K562 (cell line): ENCODE data around the gene DDX5. TPM values are rescaled to one million over a fixed set of nuclear protein-coding genes. Genes with fewer than 3 reads are reported as not detected.

Source experiments
- ATAC-seq: fragments of 200-7000 bp; cut with Tn5 transposase; 3 replicates; pipeline ENCODE4 v1.9.1; 2020; ENCODE audit warnings: moderate library complexity
- BruUV-seq: library from RNA; stranded (reverse); fragments of 400-500 nt; replicated peaks from 2 replicates; lab custom pipeline; 2021; lab: Mats Ljungman, UMichigan
- CTCF ChIA-PET: fragments of 300-600 bp; formaldehyde crosslinking; extraction: SDS; loops from one replicate; lab custom pipeline; 2021; ENCODE audit warnings: low intra/inter-chr PET ratio; lab: Yijun Ruan, JAX
- POLR2A ChIA-PET: fragments of 300-600, 350-650 bp; sonication (Branson Sonifier 250); formaldehyde crosslinking; extraction: SDS; loops from one replicate; lab custom pipeline; 2021; ENCODE audit warnings: antibody characterized with exemption, inconsistent platforms; lab: Yijun Ruan, JAX
- DNase-seq, 4 experiments: peaks; one replicate each; pipeline versions ENCODE4 v3.0.0 to v3.0.0-alpha.2; 2011 to 2018; ENCODE audit warnings: low spot score in 3 of 4, mixed read lengths in 3 of 4; ENCODE audit errors: extremely low read depth in 1 of 4
- FAIRE-seq: peaks from 2 replicates; lab custom pipeline; 2011; peaks lifted over from hg19 to GRCh38; lab: Jason Lieb, UNC
- H2AFZ ChIP-seq: 2 replicates; pipeline ENCODE4 v1.6.0; 2011; ENCODE audit warnings: low read depth, low read length, control low read depth, inconsistent platforms
- H3K27ac ChIP-seq: fragments of 200-600 bp; 3 replicates; pipeline ENCODE4 v1.8.0; 2011; ENCODE audit warnings: low read depth, mild to moderate bottlenecking, control low read depth, inconsistent platforms, low read length, moderate library complexity, mixed read lengths; ENCODE audit errors: extremely low read depth
- H3K27me3 ChIP-seq, 2 experiments: fragments of 300-600 bp in 1 of 2; 2 replicates in 1 of 2; 3 replicates in 1 of 2; pipeline versions ENCODE4 v1.6.0 to v1.8.0; 2011; ENCODE audit warnings: inconsistent platforms in 2 of 2, low read length in 2 of 2, mild to moderate bottlenecking in 1 of 2, mixed read lengths in 1 of 2, moderate library complexity in 1 of 2; ENCODE audit not compliant: control insufficient read depth in 2 of 2, insufficient read depth in 2 of 2
- H3K36me3 ChIP-seq: fragments of 300-600 bp; 3 replicates; pipeline ENCODE4 v1.8.0; 2011; ENCODE audit warnings: mild to moderate bottlenecking, low read length, inconsistent platforms; ENCODE audit not compliant: control insufficient read depth, insufficient read depth
- H3K4me1 ChIP-seq, 2 experiments: fragments of 200-600 bp in 1 of 2; replicated peaks in 1 of 2; 2 replicates in 1 of 2; 3 replicates in 1 of 2; pipeline versions ENCODE4 v1.5.1 to v1.8.0; 2011; ENCODE audit warnings: inconsistent platforms in 2 of 2, low read length in 2 of 2, mild to moderate bottlenecking in 1 of 2, mixed read lengths in 1 of 2, moderate library complexity in 1 of 2; ENCODE audit not compliant: control insufficient read depth in 2 of 2, insufficient read depth in 2 of 2
- H3K4me2 ChIP-seq: 2 replicates; pipeline ENCODE4 v1.6.1; 2011; ENCODE audit warnings: low read length, control low read depth, inconsistent platforms, mixed read lengths; ENCODE audit not compliant: insufficient read depth
- H3K4me3 ChIP-seq: fragments of 200-600 bp; sonication (generic), shearing (Covaris generic); 2 replicates; pipeline ENCODE4 v1.5.1; 2016; ENCODE audit warnings: control low read depth, inconsistent platforms
- H3K79me2 ChIP-seq: fragments of 200-600 bp; 3 replicates; pipeline ENCODE4 v1.8.0; 2011; ENCODE audit warnings: low read length, inconsistent platforms; ENCODE audit not compliant: control insufficient read depth, insufficient read depth
- H3K9ac ChIP-seq, 2 experiments: 2 replicates each; pipeline versions ENCODE4 v1.6.0 to v1.6.1; 2011; ENCODE audit warnings: low read depth in 2 of 2, low read length in 2 of 2, control low read depth in 1 of 2, inconsistent platforms in 1 of 2, mild to moderate bottlenecking in 1 of 2, mixed read lengths in 1 of 2; ENCODE audit not compliant: insufficient read depth in 1 of 2
- H3K9me1 ChIP-seq: one replicate; pipeline ENCODE4 v1.6.0; 2011; ENCODE audit warnings: inconsistent platforms, mild to moderate bottlenecking, low read length, moderate library complexity; ENCODE audit not compliant: control insufficient read depth, insufficient read depth
- H3K9me3 ChIP-seq: replicated peaks from 2 replicates; pipeline ENCODE4 v1.5.1; 2011; ENCODE audit warnings: low read depth, low read length, inconsistent platforms; ENCODE audit not compliant: control insufficient read depth, insufficient read depth
- H4K20me1 ChIP-seq: replicated peaks from 2 replicates; pipeline ENCODE4 v1.6.1; 2011; ENCODE audit warnings: low read length, inconsistent platforms, mixed read lengths; ENCODE audit not compliant: control insufficient read depth, insufficient read depth
- BCOR ChIP-seq: fragments of 450-650 bp; IDR thresholded peaks from 2 replicates; pipeline ENCODE4 v1.6.1; 2016
- HLTF ChIP-seq: fragments of 450-650 bp; IDR thresholded peaks from 2 replicates; pipeline ENCODE4 v1.6.1; 2016
- HNRNPUL1 ChIP-seq: fragments of 200-400 bp; formaldehyde crosslinking; IDR thresholded peaks from 2 replicates; pipeline ENCODE4 v1.6.1; 2017; ENCODE audit warnings: low read length
- ZBTB40 ChIP-seq, 2 experiments: fragments of 450-650 bp in 1 of 2; sonication (generic) in 1 of 2; formaldehyde crosslinking in 1 of 2; IDR thresholded peaks; 2 replicates each; pipeline versions ENCODE4 v1.7.1 to v1.9.0; 2016 to 2022; ENCODE audit warnings: inconsistent platforms in 1 of 2, mild to moderate bottlenecking in 1 of 2, missing genetic modification reagents in 1 of 2
- ZNF655 ChIP-seq: fragments of 250-450 bp; sonication (Bioruptor Pico); IDR thresholded peaks from 2 replicates; pipeline ENCODE4 v1.5.0; 2021
- WGBS: fragments of 100-300 bp; shearing (Covaris generic); methylation state at CpG from one replicate; pipeline ENCODE4 v1.1.6; 2016; ENCODE audit warnings: low coverage, mixed read lengths; ENCODE audit not compliant: insufficient coverage; ENCODE audit errors: missing lambda C conversion rate; 5-methylcytosine and 5-hydroxymethylcytosine counted together
- in situ Hi-C: fragments of 300-500 bp; cut with MboI; formaldehyde crosslinking; loops from 4 replicates; pipeline ENCODE4 v1.15.0; 2018; ENCODE audit warnings: inconsistent platforms, mixed read lengths
- intact Hi-C: fragments of 100-400 bp; cut with micrococcal nuclease; formaldehyde crosslinking; loops from 2 replicates; pipeline ENCODE4 v1.14.2; 2022
- polyA plus RNA-seq, 8 experiments: library from polyadenylated mRNA; depleted of rRNA in 4 of 8; stranded (reverse) in 5 of 8; unstranded in 3 of 8; fragments of >200 nt; fragmentation: Nextera tagmentation in 2 of 8; fragmentation: Illumina TruSeq in 1 of 8; extraction: Ambion mirVana in 2 of 8; extraction: Trizol in 1 of 8; gene quantifications; 2 replicates each; pipeline versions ENCODE4 v1.2.1 to v1.2.3, GENCODE V29; 2011 to 2014; ENCODE audit warnings: inconsistent platforms in 1 of 8, missing spikeins in 1 of 8
- total RNA-seq, 7 experiments: library from RNA; depleted of rRNA in 6 of 7; stranded (reverse); fragments of >200 nt in 6 of 7; fragmentation: Illumina TruSeq in 2 of 7; extraction: Trizol in 2 of 7; gene quantifications; 2 replicates each; pipeline versions ENCODE4 v1.2.1 to v1.2.3, GENCODE V29; 2011 to 2021; ENCODE audit warnings: low replicate concordance in 1 of 7
- TF ChIP-seq, protein P1 (sequence below): fragments of 450-650 bp; IDR thresholded peaks from 2 replicates; pipeline ENCODE4 v1.6.1; 2014; ENCODE audit warnings: low read depth, mild to moderate bottlenecking, moderate library complexity, borderline replicate concordance

The DDX5 gene
- total and polyA plus RNA-seq, 9 of the 15 experiments (the other 6 are each of a cell fraction or from before 2014, with no cell fraction given): 306 to 1,639 (median 604) TPM

GRCh38 chr17:64496348-64496785 lies 9.7 kb downstream of the DDX5 start:
- Histone ChIP-seq H4K20me1 (0 out of 2 replicates have a peak, but pooled peaks cover 8% of the 10 kb centered on the region), H3K9ac (peak overlapping the region; percentile 88 to 96), H2AFZ (peak overlapping the region; percentile 95), H3K27me3 (no peaks in the 10 kb centered on the region), H3K9me1 (no peaks in the 10 kb centered on the region), H3K4me2 (peak overlapping the region; percentile 85), H3K36me3 (peaks cover 71% of the 10 kb centered on the region), H3K79me2 (peaks cover 68% of the 10 kb centered on the region), H3K4me1 (peaks cover 4 to 10% of the 10 kb centered on the region in 2 experiments; a peak in 3 of 5 replicates), H3K4me3 (peak overlapping the region; percentile 69), H3K9me3 (no peaks in the 10 kb centered on the region; the same call in 1 of the 2 replicates), H3K27ac (peak overlapping the region; percentile 90)
- ATAC-seq (peak; percentile 0), DNase-seq (no peak), FAIRE-seq (peak; percentile 67)
- WGBS: under 1% methylated on average over 20 of the region's 20 CpGs
- TF ChIP-seq ZBTB40 (IDR thresholded peaks at IDR 0.05) (no peak), ZBTB40 (CRISPR knock-in tag; IDR thresholded peaks at IDR 0.05) (peak; percentile 8; the same call in 1 of the 2 replicates), HLTF (0 out of 2 replicates have a peak, but pooled peaks have one; percentile 13), ZNF655 (CRISPR knock-in tag) (no peak), BCOR (peak; percentile 8; the same call in 1 of the 2 replicates), HNRNPUL1 (no peak)
- TF ChIP-seq, protein P1, sequence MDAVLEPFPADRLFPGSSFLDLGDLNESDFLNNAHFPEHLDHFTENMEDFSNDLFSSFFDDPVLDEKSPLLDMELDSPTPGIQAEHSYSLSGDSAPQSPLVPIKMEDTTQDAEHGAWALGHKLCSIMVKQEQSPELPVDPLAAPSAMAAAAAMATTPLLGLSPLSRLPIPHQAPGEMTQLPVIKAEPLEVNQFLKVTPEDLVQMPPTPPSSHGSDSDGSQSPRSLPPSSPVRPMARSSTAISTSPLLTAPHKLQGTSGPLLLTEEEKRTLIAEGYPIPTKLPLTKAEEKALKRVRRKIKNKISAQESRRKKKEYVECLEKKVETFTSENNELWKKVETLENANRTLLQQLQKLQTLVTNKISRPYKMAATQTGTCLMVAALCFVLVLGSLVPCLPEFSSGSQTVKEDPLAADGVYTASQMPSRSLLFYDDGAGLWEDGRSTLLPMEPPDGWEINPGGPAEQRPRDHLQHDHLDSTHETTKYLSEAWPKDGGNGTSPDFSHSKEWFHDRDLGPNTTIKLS: peak; percentile 28; the same call in 1 of the 2 replicates
- CTCF ChIA-PET: interaction anchor here (1.6 to 2.3 kb wide), 2 partner anchors 75 to 153 kb away, joined by 7 to 8 read pairs; no protein-coding TSS in a partner anchor
- in situ Hi-C loops (no loop called here), intact Hi-C loops (loop anchor here (2.0 kb wide), 2 partner anchors 76 to 106 kb away; no protein-coding TSS in a partner anchor)
- POLR2A ChIA-PET: interaction anchor here (0.6 to 6.8 kb wide), 14 partner anchors 9 to 351 kb away, joined by 3 to 114 read pairs (median 4); partner anchors contain the start of genes CEP95 and DDX5
- no TSS peak for BruUV-seq
